Upper lobe of left lung (tissue), 4 donors: ENCODE measurements around the gene LRRC46.

Experiments used
- POLR2AphosphoS5 ChIP-seq, 2 donors: sonication (generic); formaldehyde crosslinking; IDR thresholded peaks; one replicate each; pipeline ENCODE4 v1.5.1; 2017; ENCODE audit warnings: antibody characterized with exemption in 2 of 2
- TF ChIP-seq, protein P1 (sequence below), 6 experiments: fragments of 450-650 bp in 4 of 6; fragments of 200-600 bp in 2 of 6; sonication (generic) in 2 of 6; IDR thresholded peaks; one replicate each; pipeline ENCODE4 v1.5.1; 2016 to 2019; ENCODE audit warnings: antibody characterized with exemption in 6 of 6

DNA sequence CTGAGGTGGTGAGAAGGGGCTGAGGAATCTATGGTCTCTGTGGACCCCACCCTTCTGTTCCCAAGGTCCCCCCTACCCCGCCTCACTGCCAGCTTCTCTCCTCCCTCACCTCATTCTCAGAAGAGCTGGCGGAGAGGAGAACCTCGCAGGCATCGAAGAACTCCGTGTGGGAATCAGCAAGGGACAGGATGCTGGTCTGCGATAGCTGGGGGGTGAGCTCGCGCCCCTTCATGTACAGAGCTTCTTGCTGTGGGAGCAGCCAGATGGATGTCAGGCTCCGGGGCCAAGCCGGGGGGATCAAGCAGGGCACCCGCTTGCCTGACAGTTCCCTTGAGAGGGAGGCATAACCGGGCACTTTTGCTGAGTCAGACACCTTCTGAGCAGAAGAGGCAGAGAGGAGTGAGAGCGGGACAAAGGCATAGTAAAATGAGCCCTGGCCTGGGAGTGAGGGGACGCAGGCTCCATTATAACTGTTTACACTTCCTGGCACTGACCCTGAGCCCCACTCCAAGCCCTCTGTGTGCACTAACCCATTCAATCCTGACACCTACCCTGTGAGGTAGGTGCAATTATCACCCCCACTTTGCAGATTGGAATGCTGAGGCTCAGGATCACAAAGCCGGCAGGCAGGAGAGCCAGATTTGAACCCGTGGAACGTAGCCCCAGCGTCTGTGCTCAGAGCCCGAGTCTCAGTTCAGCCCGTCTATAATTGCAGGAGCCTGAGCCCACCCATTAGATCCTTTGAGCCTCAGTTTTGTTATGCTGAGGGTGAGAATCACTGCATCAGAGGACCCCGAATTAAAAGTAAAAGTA is 16.2 kb upstream of the LRRC46 start:
- TF ChIP-seq POLR2AphosphoS5 (IDR thresholded peaks at IDR 0.05), result no peak
- TF ChIP-seq, protein P1, sequence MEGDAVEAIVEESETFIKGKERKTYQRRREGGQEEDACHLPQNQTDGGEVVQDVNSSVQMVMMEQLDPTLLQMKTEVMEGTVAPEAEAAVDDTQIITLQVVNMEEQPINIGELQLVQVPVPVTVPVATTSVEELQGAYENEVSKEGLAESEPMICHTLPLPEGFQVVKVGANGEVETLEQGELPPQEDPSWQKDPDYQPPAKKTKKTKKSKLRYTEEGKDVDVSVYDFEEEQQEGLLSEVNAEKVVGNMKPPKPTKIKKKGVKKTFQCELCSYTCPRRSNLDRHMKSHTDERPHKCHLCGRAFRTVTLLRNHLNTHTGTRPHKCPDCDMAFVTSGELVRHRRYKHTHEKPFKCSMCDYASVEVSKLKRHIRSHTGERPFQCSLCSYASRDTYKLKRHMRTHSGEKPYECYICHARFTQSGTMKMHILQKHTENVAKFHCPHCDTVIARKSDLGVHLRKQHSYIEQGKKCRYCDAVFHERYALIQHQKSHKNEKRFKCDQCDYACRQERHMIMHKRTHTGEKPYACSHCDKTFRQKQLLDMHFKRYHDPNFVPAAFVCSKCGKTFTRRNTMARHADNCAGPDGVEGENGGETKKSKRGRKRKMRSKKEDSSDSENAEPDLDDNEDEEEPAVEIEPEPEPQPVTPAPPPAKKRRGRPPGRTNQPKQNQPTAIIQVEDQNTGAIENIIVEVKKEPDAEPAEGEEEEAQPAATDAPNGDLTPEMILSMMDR (IDR thresholded peaks at IDR 0.05), result no peak
